ENCODE measurements around the gene SLC14A1. TPM values are rescaled to one million over a fixed set of nuclear protein-coding genes. Genes with fewer than 3 reads are reported as not detected.

SLC14A1 gene
- total RNA-seq, 4 donors from 2014 or later: 3.0 to 16.0 (median 10.1) TPM

- DNase-seq (ENCODE audit: low spot score in 2 of 2): no peak
- Histone ChIP-seq H3K4me1 (no peaks in the 10 kb centered on the region), H3K9me3 (no peaks in the 10 kb centered on the region), H3K36me3 (no peaks in the 10 kb centered on the region), H3K4me3 (no peak overlapping the region), H3K27me3 (no peaks in the 10 kb centered on the region), H3K27ac (no peak overlapping the region)
- WGBS: 77% methylated on average over 6 of the region's 6 CpGs
- TF ChIP-seq POLR2AphosphoS5 (IDR thresholded peaks at IDR 0.05): no peak
Measured at GRCh38 chr18:45730832-45731575, 7.0 kb downstream of the SLC14A1 start.

- H3K4me3 ChIP-seq: no peak overlapping the region
- H3K4me1 ChIP-seq: no peaks in the 10 kb centered on the region
- no peak for DNase-seq (ENCODE audit: low spot score in 2 of 2)
- no peak overlapping the region for H3K27ac ChIP-seq
- H3K27me3 ChIP-seq: no peaks in the 10 kb centered on the region
- TF ChIP-seq POLR2AphosphoS5 (IDR thresholded peaks at IDR 0.05): no peak
- TF ChIP-seq POLR2A (IDR thresholded peaks at IDR 0.05): no peak
- TF ChIP-seq, protein P1, sequence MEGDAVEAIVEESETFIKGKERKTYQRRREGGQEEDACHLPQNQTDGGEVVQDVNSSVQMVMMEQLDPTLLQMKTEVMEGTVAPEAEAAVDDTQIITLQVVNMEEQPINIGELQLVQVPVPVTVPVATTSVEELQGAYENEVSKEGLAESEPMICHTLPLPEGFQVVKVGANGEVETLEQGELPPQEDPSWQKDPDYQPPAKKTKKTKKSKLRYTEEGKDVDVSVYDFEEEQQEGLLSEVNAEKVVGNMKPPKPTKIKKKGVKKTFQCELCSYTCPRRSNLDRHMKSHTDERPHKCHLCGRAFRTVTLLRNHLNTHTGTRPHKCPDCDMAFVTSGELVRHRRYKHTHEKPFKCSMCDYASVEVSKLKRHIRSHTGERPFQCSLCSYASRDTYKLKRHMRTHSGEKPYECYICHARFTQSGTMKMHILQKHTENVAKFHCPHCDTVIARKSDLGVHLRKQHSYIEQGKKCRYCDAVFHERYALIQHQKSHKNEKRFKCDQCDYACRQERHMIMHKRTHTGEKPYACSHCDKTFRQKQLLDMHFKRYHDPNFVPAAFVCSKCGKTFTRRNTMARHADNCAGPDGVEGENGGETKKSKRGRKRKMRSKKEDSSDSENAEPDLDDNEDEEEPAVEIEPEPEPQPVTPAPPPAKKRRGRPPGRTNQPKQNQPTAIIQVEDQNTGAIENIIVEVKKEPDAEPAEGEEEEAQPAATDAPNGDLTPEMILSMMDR (IDR thresholded peaks at IDR 0.05): no peak
- TF ChIP-seq EP300 (IDR thresholded peaks at IDR 0.05): no peak
- H3K9me3 ChIP-seq: no peaks in the 10 kb centered on the region
- no peaks in the 10 kb centered on the region for H3K36me3 ChIP-seq
- WGBS: 72% methylated on average over 2 of the region's 2 CpGs
Measured at GRCh38 chr18:45731716-45732115, 7.7 kb downstream of the SLC14A1 start.

DNA sequence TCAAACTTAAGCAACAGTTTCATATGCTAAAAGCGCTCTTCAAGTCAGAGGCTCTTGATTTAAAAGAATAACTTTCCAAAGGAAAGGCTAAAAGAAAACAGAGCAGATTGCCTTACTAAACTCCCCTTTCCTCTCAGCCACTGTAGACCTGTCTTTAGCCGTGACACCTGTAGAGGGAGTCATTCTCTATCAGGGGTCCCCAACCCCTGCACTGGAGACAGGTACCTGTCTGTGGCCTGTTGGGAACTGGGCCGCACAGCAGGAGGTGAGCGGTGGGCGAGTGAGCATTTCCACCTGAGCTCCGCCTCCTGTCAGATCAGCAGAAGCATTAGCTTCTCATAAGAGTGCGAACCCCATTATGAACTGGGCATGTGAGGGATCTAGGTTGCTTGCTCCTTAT is 9.6 kb downstream of the SLC14A1 start:
- H3K27me3 ChIP-seq: no peaks in the 10 kb centered on the region

GRCh38 chr18:45734505-45734904 is 10.5 kb downstream of the SLC14A1 start:
- no peaks in the 10 kb centered on the region for H3K27me3 ChIP-seq
- no peak for TF ChIP-seq EP300 (IDR thresholded peaks at IDR 0.05)
- 92% methylated on average over 5 of the region's 5 CpGs for WGBS

More for the DNA sequence above, 9.6 kb downstream of the SLC14A1 start:
- no peaks in the 10 kb centered on the region for H3K4me1 ChIP-seq
- TF ChIP-seq, protein P1 (IDR thresholded peaks at IDR 0.05): no peak
- TF ChIP-seq POLR2AphosphoS5 (IDR thresholded peaks at IDR 0.05): no peak
- TF ChIP-seq EP300 (IDR thresholded peaks at IDR 0.05): no peak
- TF ChIP-seq POLR2A (IDR thresholded peaks at IDR 0.05): no peak
- H3K27ac ChIP-seq: no peak overlapping the region
- no peak for DNase-seq (ENCODE audit: low spot score in 2 of 2)
- WGBS: 79% methylated on average over 6 of the region's 7 CpGs
- H3K36me3 ChIP-seq: no peaks in the 10 kb centered on the region
- no peak overlapping the region for H3K4me3 ChIP-seq
- no peaks in the 10 kb centered on the region for H3K9me3 ChIP-seq

GRCh38 chr18:45734944-45735343 is 11.0 kb downstream of the SLC14A1 start:
- no peaks in the 10 kb centered on the region for H3K4me1 ChIP-seq
- peaks cover 3% of the 10 kb centered on the region for H3K27me3 ChIP-seq
- H3K27ac ChIP-seq: no peak overlapping the region
- H3K4me3 ChIP-seq: no peak overlapping the region
- WGBS: 90% methylated on average over 6 of the region's 6 CpGs
- no peaks in the 10 kb centered on the region for H3K36me3 ChIP-seq
- no peak for DNase-seq (ENCODE audit: low spot score in 2 of 2)
- TF ChIP-seq POLR2AphosphoS5 (IDR thresholded peaks at IDR 0.05) (no peak), POLR2A (IDR thresholded peaks at IDR 0.05) (no peak)
- no peaks in the 10 kb centered on the region for H3K9me3 ChIP-seq

More at GRCh38 chr18:45734505-45734904, 10.5 kb downstream of the SLC14A1 start:
- Histone ChIP-seq H3K4me1 (no peaks in the 10 kb centered on the region), H3K9me3 (no peaks in the 10 kb centered on the region), H3K4me3 (no peak overlapping the region), H3K36me3 (no peaks in the 10 kb centered on the region), H3K27ac (no peak overlapping the region)
- DNase-seq (ENCODE audit: low spot score in 2 of 2): no peak

DNA sequence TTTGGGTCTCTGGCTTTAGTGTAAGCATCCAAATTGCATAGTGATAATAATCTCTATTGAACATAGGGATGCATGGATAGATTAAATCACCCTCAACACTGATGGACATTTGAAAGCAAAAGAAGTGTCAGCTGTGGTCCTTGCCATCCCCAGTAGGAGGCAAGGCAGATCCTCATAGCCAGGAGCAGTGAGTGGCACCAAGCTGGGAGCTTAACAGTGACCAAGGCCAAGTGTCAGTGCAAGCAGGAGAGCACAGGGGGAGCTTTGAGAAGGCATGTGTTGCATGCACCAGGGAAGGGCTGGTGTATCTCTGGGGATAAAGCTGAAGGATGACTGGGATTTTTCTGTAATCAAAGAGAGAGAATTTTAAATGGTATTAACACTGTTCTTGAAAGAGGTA is 14.7 kb downstream of the SLC14A1 start:
- Histone ChIP-seq H3K36me3 (no peaks in the 10 kb centered on the region), H3K27me3 (peaks cover 5% of the 10 kb centered on the region), H3K9me3 (no peaks in the 10 kb centered on the region), H3K4me3 (no peak overlapping the region), H3K27ac (no peak overlapping the region), H3K4me1 (no peaks in the 10 kb centered on the region)
- TF ChIP-seq EP300 (IDR thresholded peaks at IDR 0.05) (no peak), POLR2AphosphoS5 (IDR thresholded peaks at IDR 0.05) (no peak), POLR2A (IDR thresholded peaks at IDR 0.05) (no peak)
- TF ChIP-seq, protein P1 (IDR thresholded peaks at IDR 0.05): no peak
- DNase-seq (ENCODE audit: low spot score in 2 of 2): no peak

Measured in suprapubic skin (tissue), 4 donors.